ENCODE data around the gene DCAF7. TPM values are rescaled to one million over a fixed set of nuclear protein-coding genes. Genes with fewer than 3 reads are reported as not detected.

The DCAF7 gene
- total RNA-seq, 2 experiments from 2014 or later: 11.3 to 11.9 TPM

DNA sequence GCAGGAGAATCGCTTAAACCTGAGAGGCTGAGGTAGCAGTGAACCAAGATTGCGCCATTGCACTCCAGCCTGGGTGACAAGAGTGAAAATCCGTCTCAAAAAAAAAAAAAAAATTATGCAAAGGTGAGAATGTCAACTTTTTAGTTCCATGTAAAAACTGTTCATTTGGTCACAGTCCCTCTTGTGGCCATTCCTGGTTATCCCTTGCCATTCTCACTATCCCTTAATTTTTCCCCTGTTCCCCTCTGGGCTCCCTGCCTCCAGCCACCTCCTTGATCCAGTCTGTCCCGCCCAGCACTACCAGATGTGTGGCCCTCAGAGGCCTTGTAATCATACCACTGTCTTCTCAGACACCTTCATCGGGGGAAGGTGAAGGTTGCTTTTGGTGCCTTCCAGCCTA is 23.4 kb downstream of the DCAF7 start:
- H3K27me3 ChIP-seq (ENCODE audit: control insufficient read depth in 1 of 2, insufficient read depth in 2 of 2, low read length in 2 of 2): no peaks in the 10 kb centered on the region
- no peaks in the 10 kb centered on the region for H3K4me1 ChIP-seq (ENCODE audit: insufficient read depth, low read length)
- no peaks in the 10 kb centered on the region for H3K27me3 Mint-ChIP-seq
- H3K4me3 Mint-ChIP-seq: no peak overlapping the region
- H3K4me1 Mint-ChIP-seq (ENCODE audit: low read depth): peaks cover 44% of the 10 kb centered on the region
- ChIA-PET POLR2A (no interaction called here), CTCF (no interaction called here)
- H3K27ac ChIP-seq (ENCODE audit: low read depth in 1 of 2, low read length in 2 of 2): no peak overlapping the region
- H3K4me3 ChIP-seq (ENCODE audit: low read length): no peak overlapping the region
- H3K9me3 Mint-ChIP-seq: no peaks in the 10 kb centered on the region
- H3K36me3 ChIP-seq (ENCODE audit: insufficient read depth, low read length): peaks cover 18% of the 10 kb centered on the region
- DNase-seq (no peak), ATAC-seq (ENCODE audit: poor library complexity) (no peak)
- intact Hi-C loops (cut with DNase I, micrococcal nuclease): no loop called here
- H3K36me3 Mint-ChIP-seq (ENCODE audit: low read depth): peaks cover 45% of the 10 kb centered on the region
- TF ChIP-seq, protein P1, sequence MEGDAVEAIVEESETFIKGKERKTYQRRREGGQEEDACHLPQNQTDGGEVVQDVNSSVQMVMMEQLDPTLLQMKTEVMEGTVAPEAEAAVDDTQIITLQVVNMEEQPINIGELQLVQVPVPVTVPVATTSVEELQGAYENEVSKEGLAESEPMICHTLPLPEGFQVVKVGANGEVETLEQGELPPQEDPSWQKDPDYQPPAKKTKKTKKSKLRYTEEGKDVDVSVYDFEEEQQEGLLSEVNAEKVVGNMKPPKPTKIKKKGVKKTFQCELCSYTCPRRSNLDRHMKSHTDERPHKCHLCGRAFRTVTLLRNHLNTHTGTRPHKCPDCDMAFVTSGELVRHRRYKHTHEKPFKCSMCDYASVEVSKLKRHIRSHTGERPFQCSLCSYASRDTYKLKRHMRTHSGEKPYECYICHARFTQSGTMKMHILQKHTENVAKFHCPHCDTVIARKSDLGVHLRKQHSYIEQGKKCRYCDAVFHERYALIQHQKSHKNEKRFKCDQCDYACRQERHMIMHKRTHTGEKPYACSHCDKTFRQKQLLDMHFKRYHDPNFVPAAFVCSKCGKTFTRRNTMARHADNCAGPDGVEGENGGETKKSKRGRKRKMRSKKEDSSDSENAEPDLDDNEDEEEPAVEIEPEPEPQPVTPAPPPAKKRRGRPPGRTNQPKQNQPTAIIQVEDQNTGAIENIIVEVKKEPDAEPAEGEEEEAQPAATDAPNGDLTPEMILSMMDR (IDR thresholded peaks at IDR 0.05): no peak
- H3K9me3 ChIP-seq (ENCODE audit: control insufficient read depth in 1 of 2, insufficient read depth in 1 of 2, low read length in 2 of 2): no peaks in the 10 kb centered on the region
- peak overlapping the region; percentile 12 for H3K27ac Mint-ChIP-seq

DNA sequence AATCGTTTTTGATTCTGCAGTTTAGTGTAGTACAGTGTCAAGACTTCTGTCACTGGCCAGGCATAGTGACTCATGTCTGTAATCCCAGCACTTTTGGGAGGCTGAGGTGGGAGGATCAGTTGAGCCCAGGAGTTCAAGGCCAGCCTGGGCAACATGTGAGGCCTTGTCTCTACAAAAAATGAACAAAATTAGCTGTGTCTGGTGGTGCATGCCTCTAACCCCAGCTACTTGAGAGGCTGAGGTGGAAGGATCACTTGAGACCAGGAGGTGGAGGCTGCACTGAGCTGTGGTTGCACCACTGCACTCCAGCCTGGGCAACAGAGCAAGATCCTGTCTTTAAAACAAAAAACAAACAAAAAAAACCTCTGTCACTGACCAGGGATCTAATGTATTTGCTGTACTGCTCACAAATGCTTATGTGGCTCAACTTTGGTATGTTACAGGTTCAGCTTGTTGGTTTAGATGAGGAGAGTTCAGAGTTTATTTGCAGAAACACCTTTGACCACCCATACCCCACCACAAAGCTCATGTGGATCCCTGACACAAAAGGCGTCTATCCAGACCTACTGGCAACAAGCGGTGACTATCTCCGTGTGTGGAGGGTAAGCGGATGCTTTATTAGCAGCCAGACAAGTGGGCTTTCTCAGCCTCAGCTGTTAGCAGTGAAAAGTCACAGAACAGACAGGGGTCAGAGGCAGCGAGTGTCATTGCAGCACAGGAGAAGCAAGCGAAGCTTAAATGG is 27.9 kb downstream of the DCAF7 start:
- Mint-ChIP-seq H3K27ac (no peak overlapping the region), H3K4me1 (ENCODE audit: low read depth) (peaks cover 33% of the 10 kb centered on the region), H3K27me3 (no peaks in the 10 kb centered on the region), H3K36me3 (ENCODE audit: low read depth) (peaks cover 76% of the 10 kb centered on the region), H3K9me3 (no peaks in the 10 kb centered on the region), H3K4me3 (no peak overlapping the region)
- Histone ChIP-seq H3K36me3 (ENCODE audit: insufficient read depth, low read length) (peaks cover 56% of the 10 kb centered on the region), H3K9me3 (ENCODE audit: control insufficient read depth in 1 of 2, insufficient read depth in 1 of 2, low read length in 2 of 2) (no peaks in the 10 kb centered on the region), H3K27ac (ENCODE audit: low read depth in 1 of 2, low read length in 2 of 2) (no peak overlapping the region), H3K4me1 (ENCODE audit: insufficient read depth, low read length) (peaks cover 2% of the 10 kb centered on the region), H3K4me3 (ENCODE audit: low read length) (no peak overlapping the region), H3K27me3 (ENCODE audit: control insufficient read depth in 1 of 2, insufficient read depth in 2 of 2, low read length in 2 of 2) (no peaks in the 10 kb centered on the region)
- no peak for DNase-seq
- ChIA-PET POLR2A (no interaction called here), CTCF (no interaction called here)
- TF ChIP-seq, protein P1 (IDR thresholded peaks at IDR 0.05): no peak
- ATAC-seq (ENCODE audit: poor library complexity): no peak
- intact Hi-C loops (cut with DNase I, micrococcal nuclease): no loop called here

DNA sequence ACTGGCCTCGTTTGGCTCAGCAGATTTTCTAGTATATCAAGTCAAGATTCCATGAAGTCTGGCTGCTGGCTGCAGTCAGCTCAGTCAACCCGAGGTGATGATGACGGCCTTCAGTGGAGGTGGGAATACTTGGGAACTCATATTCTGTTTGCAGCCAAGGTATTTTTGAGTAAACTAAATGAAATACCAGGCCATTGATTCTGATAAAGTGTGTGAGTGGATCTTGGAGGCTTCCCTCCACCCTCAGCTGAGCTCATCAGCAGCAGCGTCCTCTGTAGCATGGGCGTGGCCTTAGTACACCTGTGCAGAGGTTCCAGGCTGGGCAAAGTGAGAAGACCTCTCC is 28.5 kb downstream of the DCAF7 start:
- TF ChIP-seq, protein P1 (IDR thresholded peaks at IDR 0.05): no peak
- intact Hi-C loops (cut with DNase I, micrococcal nuclease): no loop called here
- peaks cover 62% of the 10 kb centered on the region for H3K36me3 ChIP-seq (ENCODE audit: insufficient read depth, low read length)
- POLR2A ChIA-PET: no interaction called here
- H3K27me3 ChIP-seq (ENCODE audit: control insufficient read depth in 1 of 2, insufficient read depth in 2 of 2, low read length in 2 of 2): no peaks in the 10 kb centered on the region
- Mint-ChIP-seq H3K9me3 (no peaks in the 10 kb centered on the region), H3K4me1 (ENCODE audit: low read depth) (peaks cover 36% of the 10 kb centered on the region), H3K36me3 (ENCODE audit: low read depth) (peaks cover 81% of the 10 kb centered on the region), H3K4me3 (no peak overlapping the region), H3K27me3 (no peaks in the 10 kb centered on the region), H3K27ac (no peak overlapping the region)
- CTCF ChIA-PET: no interaction called here
- no peaks in the 10 kb centered on the region for H3K9me3 ChIP-seq (ENCODE audit: control insufficient read depth in 1 of 2, insufficient read depth in 1 of 2, low read length in 2 of 2)
- DNase-seq: no peak
- peaks cover 2% of the 10 kb centered on the region for H3K4me1 ChIP-seq (ENCODE audit: insufficient read depth, low read length)
- H3K27ac ChIP-seq (ENCODE audit: low read depth in 1 of 2, low read length in 2 of 2): no peak overlapping the region
- H3K4me3 ChIP-seq (ENCODE audit: low read length): no peak overlapping the region
- no peak for ATAC-seq (ENCODE audit: poor library complexity)
